ENCODE measurements around the gene ELP2. TPM values are rescaled to one million over a fixed set of nuclear protein-coding genes. Genes with fewer than 3 reads are reported as not detected.

The ELP2 gene
- total RNA-seq, 1 experiment from 2014 or later = 55.5 TPM

DNA sequence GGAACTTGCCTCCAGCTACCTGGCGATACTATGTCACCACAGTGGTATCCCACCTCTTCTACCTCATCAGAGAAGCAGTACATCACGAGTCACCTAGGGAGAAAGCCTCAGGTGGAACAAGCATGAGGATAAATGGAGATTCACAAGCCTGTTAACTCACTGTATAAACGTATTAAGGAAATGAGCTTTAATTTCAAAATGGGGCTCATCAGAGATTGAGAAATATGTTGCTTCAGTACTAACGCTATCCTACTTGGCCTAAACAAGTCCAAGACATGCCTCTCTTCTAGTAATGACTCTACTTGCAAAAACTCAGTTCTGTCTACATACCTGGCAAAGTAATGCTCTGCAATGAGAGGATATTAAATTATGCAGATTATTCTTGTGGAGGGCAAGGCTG, 4.9 kb upstream of the ELP2 start:
- no peak for DNase-seq (ENCODE audit: low spot score)

DNA sequence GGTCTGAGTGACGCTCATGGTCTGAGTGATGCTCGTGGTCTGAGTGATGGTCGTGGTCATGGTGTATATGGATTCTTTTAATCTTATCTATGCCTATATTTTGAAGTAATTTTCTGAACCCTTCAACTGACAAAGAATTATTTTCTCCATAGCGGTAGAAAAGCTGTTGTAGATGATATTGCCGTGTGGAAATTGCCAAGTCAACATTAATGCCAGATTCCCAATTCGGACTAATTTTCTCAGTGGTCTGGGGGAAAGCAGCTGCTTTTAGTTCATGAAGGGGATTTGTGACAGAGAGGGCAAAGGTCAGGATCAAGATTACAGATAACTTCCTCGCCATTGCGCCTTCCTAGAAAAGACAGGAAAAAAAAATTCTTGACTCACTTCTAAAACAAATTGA, 3.0 kb upstream of the ELP2 start:
- DNase-seq (ENCODE audit: low spot score) = no peak

DNA sequence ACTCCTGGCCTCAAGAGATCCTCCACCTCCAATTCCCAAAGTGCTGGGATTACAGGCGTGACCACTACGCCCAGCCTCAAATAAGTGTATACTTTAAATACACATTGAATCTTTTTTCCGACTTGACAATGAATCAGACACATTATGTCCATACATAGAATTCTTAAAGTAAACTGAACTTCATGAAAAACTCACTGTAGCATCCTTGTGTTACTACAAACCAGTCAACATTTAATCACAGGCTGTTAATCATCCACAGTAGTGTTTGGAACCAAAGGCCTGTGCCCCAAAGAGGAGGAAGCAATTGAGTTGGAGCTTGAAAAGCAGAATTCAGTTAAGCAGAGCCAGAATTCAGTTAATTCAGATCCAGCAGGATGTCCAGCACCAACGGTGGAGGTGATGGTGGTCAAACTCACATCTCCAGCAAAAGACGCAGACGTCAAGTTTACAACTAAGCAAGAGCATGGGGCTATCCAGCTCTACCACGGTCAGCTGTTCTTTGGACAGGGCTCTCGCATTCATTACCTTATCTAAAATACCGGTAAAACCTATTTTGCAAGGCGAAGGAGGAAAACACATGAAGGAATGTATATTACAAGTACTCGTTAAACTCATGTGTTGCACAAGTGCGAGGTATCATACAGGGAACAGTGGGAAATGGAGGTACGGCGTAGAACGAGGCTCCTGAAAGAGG, 1.7 kb upstream of the ELP2 start:
- DNase-seq (ENCODE audit: low spot score) = no peak

DNA sequence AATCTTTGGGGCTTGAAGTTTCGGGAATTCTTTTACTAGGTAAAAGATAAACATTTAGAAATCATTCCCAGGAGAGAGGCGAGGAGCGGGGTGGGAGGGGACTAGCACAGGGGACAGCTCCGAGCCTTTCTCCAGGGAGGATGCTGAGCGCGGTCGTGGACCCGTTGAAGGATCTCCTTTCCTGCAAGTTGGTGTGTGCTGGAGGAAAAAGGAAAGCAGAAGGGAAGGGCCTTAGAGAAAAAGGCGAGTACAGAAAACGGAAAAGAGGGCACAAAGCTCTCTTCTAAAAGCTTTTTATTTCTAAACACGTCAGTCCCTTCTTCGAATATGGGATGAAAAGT, 1.2 kb upstream of the ELP2 start:
- DNase-seq (ENCODE audit: low spot score) = peak; percentile 28

DNA sequence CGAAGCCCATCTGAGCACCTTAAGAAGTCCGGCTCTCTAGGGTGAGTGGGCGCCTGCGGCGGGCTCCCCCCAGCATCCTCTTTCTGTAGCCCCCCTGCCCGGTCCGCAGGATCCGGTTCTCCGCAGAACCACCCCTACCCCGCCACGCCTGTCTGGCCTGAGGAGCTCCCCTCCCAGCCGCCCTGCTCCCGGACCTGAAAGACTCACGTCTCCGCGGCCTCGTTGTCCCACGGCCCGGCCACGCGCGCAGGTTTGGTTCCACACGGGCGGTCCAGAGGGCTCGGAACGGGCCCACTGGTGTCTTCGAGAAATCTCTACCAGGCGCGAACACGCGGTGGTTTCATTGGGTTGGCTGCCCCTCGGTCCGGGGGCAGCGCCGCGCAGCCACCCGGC, 796 bp upstream of the ELP2 start:
- no peak for DNase-seq (ENCODE audit: low spot score)

DNA sequence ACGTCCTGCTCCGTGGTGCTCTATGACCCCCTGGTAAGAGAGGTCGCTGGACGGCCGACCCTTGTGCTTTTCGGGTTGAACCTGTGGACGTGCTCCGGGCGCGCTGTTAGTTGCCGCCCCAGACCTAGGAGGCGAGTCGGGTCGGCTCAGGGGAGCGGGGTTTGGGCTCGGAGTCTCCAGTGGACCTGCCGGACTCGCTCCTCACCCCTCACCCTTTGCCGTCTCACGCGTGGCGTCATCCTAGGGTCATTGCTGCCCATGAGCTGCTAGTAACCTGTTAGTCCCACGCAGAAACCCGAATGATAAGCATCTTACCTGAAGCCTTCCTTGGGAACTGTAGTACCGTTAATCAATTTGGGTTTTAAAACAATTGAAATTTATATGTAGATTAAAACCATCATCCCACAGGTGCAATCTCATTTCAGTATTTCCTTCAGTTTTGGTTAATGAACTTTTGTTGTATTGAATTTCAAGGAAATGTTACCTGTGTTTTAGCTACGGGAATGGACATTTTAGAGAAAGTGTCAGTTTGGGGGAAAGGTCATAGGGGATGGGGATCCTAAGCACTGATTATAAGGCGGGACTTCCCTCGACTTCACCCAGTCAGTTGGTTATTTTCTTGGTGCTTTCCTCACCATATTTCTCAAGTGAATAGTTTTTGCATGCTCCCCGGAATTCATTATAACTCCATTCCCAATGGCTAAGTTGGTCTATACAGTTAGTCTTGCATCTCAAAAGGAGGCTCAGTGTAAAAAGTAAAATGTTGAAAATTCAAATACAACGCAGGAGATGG, 536 bp downstream of the ELP2 start:
- DNase-seq (ENCODE audit: low spot score) = no peak

DNA sequence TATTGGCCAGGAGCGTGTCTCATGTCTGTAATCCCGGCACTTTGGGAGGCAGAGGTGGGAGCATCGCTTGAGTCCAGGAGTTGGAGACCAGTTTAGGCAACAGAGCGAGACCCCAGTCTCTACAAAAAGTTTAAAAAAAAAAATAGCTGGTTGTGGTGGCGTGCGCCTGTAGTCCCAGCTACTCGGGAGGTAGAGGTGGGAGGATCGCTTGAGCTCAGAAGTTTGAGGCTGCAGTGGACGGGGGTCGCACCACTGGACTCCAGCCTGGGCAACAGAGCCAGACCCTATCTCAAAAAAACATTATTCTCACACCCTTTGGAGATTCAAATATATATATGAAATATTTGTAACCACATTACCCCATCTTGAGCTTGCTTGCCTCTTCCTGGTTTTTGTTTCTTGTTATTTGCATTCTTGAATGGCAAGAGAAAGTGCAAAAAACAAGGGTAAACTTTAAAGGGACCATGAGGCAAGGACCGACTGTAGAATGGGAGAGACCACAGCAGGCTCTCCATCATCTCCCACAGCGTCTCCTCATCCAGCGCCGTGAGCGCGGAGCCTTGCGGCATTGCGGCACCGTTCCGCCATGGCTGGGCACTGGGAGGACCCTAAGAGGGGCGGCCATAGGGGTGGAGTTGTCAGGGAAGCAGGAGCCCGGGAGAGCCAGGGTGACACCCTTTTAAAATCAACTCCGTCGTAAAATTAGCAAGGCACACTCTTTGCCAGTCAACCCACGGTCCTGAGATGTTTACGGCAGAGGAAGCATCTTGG, 1.4 kb downstream of the ELP2 start:
- no peak for DNase-seq (ENCODE audit: low spot score)

DNA sequence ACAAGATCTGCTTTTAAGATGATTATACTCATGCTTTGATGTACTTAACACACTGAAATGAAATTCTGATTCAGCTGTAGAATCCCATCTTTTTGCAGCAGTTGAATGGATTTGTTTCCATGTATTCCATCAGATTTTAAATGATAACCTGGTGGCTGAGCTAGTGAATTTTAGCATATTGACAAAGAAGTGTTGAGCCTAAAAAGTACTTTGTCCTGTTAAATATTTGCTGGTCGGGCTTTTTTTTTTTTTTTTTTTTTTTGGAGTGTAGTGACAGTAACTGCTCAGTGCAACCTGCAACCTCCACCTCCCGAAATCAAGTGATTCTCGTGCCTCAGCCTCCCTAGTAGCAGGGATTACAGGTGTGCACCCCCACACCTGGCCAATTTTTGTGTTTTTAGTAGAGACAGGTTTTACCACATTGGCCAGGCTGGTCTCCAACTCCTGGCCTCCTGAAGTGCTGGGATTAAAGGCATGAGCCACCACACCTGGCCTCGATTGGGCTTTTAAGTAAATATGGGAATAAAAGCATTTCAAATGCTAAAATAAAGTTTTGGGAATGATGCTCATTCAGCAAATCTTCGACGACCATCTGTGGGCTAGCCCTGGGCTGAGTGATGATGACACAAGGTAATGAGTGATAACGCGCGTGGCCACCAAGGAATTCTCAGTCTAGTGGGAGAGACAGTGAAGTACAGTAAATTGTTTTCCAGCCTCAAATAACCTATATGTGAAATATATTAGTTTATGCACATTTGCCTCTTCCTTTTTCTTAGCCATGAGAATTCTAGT, 2.2 kb downstream of the ELP2 start:
- no peak for DNase-seq (ENCODE audit: low spot score)

DNA sequence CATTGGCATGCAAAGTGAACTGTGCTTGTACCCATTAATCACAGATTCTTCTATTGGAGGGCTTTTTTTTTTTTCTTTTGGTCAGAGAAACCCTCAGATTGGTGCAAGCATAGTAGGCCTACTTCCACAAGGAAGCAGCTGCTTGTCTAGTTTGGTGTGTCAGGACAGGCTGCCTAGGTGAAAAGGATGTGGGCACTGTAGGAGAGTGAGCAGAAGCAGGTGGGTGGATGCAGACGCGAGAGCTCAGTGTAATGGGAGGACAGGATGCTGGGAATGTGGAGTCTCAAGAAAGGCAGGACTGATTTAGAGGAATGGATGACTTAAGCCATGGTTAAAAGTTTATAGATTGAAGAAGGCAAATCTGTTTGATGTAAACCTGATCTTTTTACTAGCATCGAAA, 3.1 kb downstream of the ELP2 start:
- no peak for DNase-seq (ENCODE audit: low spot score)

DNA sequence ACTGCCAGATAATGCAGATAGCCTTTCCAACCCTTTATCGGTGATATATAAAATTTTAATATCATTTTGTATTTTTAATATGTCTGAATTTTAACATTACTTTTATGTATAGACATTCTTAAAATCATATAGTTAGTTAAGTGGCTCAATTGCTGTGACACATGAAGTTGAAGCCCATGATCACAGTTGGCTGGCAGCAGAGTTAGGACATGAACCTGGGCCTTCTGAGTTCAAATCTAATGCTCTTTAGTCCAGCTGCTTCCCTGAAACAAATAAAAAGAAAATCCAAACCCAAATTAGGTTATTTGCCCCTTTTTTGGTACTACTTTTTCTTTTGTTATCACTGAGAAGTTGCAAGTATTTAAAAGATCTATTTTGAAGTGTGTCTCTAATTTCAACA, 5.6 kb downstream of the ELP2 start:
- no peak for DNase-seq (ENCODE audit: low spot score)

DNA sequence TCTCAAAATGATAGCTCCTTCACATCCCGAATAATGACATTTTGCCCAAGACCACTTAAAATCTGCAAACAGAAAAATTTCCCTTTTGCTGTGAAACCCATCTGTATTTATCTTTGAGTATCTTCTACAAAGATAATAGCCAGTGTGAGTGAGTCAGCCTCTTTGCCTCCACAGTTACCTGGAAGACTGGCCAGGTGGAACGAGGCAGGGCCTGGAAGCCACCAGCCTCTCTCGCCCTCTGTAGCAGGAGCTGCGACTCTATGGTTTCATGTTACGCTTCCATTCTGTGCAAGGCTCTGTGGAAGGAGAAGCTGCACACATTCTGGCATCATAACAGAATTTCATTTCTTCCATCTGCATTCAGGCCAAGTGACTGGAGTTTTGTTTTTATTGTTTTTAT, 9.5 kb downstream of the ELP2 start:
- no peak for DNase-seq (ENCODE audit: low spot score)

DNA sequence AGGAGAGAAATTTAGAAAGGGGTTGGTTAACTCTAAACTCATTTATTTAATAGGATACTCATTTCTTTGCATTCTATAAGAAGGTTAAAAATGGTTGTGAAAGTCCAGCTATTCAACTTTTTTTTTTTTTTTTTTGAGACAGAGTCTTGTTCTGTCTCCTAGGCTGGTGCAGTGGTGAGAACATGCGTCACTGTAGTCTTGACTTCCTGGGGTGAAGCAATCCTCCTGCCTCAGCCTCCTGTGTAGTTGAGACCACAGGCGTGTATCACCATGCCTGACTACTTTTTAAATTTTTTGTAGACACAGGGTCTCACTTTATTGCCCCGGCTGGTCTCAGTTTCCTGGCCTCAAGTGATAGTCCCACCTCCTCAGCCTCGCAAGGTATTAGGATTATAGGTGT, 11.9 kb downstream of the ELP2 start:
- no peak for DNase-seq (ENCODE audit: low spot score)

DNA sequence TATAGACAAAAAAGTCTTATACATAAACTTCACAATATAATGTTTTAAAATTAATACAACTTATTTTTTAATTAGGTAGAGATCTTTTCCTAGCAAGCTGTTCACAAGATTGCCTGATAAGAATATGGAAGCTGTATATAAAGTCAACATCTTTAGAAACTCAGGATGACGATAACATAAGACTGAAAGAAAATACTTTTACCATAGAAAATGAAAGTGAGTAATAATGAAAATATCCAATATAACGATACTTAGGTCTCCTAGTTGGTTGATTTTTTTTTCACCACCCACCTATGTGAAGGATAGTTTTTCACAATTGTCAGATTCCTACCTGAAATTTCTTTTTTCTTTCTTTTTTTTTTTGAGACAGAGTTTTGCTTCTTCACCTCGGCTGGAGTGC, 13.1 kb downstream of the ELP2 start:
- no peak for DNase-seq (ENCODE audit: low spot score)

DNA sequence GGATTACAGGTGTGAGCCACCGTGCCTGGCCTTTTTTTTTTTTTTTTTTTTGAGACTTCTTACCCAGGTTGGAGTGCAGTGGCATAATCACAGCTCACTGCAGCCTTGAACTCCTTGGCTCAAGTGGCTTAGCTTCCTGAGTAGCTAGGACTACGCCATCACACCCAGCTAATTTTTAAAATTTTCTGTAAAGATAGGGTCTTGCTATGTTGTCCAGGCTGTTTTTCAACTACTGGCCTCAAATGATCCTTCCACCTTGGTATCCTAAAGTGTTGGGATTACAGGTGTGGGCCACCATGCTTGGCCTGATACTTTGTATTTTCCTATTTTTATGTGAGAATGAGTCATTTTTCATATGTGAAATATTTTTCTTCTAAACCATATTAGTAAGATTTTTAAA, 13.7 kb downstream of the ELP2 start:
- no peak for DNase-seq (ENCODE audit: low spot score)

DNA sequence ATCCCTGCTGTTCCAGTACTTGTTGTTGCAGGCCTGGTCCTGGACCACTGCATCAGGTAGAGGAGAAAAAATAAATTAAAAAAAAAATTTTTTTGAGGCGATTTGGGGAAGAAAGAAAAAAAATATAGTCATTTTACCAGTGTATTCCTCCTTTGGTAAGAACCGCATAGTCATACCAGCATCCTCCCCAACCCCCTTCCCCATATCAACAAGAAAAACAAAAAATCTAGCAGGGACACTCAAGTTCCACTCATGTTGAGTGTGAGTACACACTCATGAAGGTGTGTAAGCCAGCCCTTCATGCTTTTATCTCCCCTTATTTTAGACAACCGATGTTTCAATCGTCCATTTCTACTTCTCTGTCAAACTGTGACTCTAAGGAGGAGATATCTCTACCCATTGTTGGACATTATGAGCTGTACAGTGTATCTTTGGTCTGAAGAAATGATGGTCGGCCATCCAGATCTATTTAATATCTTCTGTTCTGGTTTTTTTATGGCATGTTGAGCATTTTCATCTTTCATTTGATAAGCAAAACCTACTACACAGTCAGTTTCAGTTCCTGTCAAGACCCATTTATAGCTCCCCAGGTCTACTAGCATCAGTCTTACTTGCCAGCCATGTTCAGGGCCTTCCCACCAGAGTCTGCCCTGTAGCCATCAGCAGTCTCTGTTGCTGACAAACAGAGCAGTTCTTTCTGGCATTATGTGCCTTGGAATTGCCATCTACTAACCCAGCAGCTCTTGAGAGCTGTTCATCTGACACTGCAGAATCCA, 20.0 kb downstream of the ELP2 start:
- DNase-seq (ENCODE audit: low spot score) = no peak

DNA sequence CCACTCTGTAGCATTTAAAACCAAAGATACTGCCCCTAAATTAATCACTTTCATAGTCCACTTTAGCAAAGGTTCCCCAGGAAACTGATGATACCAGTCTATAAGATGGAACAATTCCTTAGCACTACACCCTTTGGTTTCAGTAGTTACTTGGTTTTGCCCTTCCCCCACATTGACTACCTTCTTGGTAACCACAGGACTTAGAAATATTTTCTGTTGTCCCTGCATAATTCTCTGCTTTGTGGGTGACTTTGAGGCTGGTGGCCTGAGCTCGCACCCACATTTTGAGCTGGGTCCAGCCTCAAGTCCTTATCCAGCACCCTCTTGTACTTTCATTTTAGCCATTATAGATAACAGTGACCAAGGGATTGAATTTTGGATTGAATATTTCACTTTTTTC, 23.1 kb downstream of the ELP2 start:
- DNase-seq (ENCODE audit: low spot score) = peak; percentile 25

DNA sequence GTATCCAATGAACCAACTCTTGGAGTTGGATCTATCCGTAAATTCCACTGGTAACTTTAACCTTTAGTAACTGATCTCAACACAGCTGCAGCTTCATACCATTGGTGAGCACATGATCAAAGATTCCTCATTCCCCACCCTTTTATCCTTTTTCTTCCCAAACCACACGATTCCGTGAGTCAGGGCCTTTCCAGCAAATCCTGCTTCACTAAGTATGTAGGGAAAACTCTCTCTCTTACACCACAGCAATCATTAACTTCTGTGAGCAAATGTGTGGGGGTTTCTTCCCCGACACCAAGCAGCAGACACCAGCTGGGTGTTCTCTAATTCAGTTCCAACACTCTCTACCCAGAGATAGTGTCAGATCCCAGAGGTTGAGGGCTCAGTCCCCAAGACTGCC, 23.5 kb downstream of the ELP2 start:
- DNase-seq (ENCODE audit: low spot score) = peak; percentile 87

DNA sequence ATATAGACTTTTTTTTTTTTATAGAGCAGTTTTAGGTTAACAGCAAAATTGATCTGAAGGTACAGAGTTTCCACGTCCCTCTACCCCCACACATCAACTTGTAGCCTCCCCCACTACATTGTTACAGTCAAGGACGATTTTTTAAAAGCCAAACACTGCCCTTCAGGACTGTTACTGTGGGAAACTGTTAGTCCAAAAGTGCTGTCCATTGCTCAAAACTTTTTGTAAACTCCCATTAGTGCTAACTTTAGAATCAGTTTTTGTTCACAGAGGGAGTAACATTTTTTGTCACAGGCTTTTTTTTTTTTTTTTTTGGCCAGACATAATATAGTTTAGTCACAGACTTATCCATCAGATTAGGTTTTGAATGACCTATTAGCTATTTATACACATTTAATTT, 24.1 kb downstream of the ELP2 start:
- no peak for DNase-seq (ENCODE audit: low spot score)

DNA sequence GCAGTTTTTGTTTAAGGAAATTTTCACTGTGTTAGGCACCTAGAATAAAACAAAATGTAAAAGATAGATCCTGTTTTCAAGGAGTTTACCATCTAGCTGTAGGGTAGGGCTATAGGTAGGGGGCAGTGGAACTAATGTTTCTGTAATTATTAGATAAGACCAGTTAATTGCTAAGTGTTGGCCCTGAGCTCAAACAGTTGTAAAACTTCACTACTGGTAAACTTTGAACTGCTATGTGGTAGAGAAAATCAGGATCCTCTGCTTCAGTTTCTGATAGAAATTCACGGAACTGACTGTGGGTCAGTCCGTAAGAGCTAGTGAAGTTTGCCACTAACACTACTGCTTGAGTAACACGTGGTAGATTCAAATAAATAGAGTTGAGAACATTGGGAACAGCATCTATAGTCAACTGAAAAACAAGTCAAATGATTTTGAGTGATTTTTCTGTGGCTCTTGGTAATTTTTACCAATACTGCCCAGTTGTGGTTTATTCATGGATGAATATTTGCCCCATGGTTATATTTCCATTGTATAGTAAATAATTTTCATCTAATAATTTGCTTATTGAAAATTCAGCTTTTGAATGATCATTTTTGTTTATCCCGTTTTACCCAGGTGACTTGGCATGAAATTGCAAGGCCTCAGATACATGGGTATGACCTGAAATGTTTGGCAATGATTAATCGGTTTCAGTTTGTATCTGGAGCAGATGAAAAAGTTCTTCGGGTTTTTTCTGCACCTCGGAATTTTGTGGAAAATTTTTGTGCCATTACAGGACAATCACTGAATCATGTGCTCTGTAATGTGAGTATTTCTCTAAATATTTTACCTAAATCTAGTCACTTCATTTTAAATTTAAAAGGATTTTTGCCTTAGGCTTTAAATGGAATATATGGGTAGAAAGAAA, 26.4 kb downstream of the ELP2 start:
- no peak for DNase-seq (ENCODE audit: low spot score)

DNA sequence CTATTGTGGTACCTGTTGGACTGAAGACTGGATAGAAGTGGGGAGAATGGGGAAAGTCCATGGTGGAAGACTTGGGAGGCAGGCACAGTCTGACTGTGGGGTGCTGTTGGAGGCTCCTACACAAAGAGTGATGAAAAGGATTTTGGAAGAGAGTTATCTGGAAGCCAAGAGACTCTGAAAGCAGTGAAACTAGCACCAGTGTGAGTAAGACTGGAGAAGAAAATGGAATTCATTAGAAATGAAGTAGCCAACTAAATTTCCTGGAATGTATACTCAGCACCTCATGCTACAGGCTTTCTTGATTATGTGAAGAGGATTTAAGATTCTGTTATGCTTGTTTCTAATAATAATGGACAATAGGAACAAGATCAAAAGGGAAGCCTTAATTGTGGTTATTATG, 27.7 kb downstream of the ELP2 start:
- DNase-seq (ENCODE audit: low spot score) = no peak
